MM.1S (cell line): ENCODE measurements around the gene NR5A2.

Experiments
- CTCF ChIP-seq: fragments of 300-600 bp; sonication (generic); IDR thresholded peaks from 2 replicates; pipeline ENCODE4 v1.5.1; 2016; ENCODE audit warnings: antibody characterized with exemption, low read length, mixed read lengths
- EZH2 ChIP-seq: fragments of 300-600 bp; sonication (generic); optimal IDR thresholded peaks from 2 replicates; pipeline ENCODE3; 2017; ENCODE audit warnings: low read depth, mild to moderate bottlenecking, antibody characterized with exemption, low read length, mixed read lengths
- EZH2phosphoT487 ChIP-seq: fragments of 300-600 bp; sonication (generic); IDR thresholded peaks from 2 replicates; pipeline ENCODE4 v1.6.1; 2018; ENCODE audit warnings: antibody characterized with exemption, low read length

DNA sequence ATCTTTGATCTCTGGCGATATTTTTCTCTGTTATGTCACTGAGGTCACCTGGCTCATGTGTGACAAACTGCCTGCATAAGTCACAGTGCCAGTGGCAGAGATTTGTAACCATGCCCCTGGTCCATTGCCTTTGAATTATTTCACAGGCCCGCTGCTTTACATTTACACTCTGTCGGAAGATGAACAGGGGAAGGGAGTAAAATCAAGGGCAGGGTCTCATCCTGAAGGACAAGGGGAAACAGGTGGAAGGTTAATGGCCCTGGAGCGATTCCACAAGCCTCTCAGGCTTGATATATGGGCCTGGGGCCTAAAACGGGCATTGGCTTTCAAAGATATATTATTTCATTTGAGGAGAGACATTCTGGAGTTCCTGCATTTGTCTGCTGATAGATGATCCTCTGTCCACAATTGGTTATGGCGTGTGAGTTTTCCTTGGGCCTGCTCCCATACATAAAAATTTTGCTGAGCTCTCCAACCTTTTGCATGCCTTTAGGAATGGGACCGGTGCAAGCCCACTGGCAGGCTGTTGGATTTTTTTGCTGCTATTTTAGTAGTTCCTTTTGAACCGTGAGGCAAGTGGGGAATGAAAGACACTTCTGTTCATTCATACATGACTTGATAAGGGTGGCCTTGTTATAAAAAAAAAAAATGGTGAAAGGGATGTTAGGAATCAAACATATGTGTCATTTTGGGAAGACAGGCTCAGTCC is 51.9 kb downstream of the NR5A2 start:
- no peak for TF ChIP-seq CTCF
- no peak for TF ChIP-seq EZH2
- TF ChIP-seq EZH2phosphoT487, result no peak
